ACC112 (cell line): Measurements from ENCODE around the gene NR1I2.

Source experiments
- H2AFZ ChIP-seq: fragments of 200-600 bp; sonication (generic); one replicate; pipeline ENCODE4 v1.6.0; 2017; ENCODE audit warnings: antibody characterized with exemption, low read length; ENCODE audit not compliant: unreplicated experiment
- H3K27ac ChIP-seq: fragments of 200-600 bp; sonication (generic); 2 replicates; pipeline ENCODE4 v1.5.1; 2014; ENCODE audit warnings: low read depth, mild to moderate bottlenecking, antibody characterized with exemption, low read length, moderate library complexity
- H3K27me3 ChIP-seq: fragments of 200-600 bp; sonication (generic); 2 replicates; pipeline ENCODE4 v1.6.1; 2014; ENCODE audit warnings: mild to moderate bottlenecking, antibody characterized with exemption, low read length, moderate library complexity, mixed read lengths; ENCODE audit not compliant: insufficient read depth
- H3K36me3 ChIP-seq: fragments of 200-600 bp; sonication (generic); 2 replicates; pipeline ENCODE4 v1.6.1; 2016; ENCODE audit warnings: mild to moderate bottlenecking, antibody characterized with exemption, low read length, moderate library complexity, mixed read lengths; ENCODE audit not compliant: insufficient read depth
- H3K4me1 ChIP-seq: fragments of 200-600 bp; sonication (generic); one replicate; pipeline ENCODE4 v1.6.1; 2016; ENCODE audit warnings: low read length, mixed read lengths; ENCODE audit not compliant: insufficient read depth, unreplicated experiment, control insufficient read depth
- H3K4me3 ChIP-seq: fragments of 200-600 bp; sonication (generic); 2 replicates; pipeline ENCODE4 v1.5.1; 2014; ENCODE audit warnings: mild to moderate bottlenecking, low read depth, low read length
- H3K79me2 ChIP-seq: fragments of 200-600 bp; sonication (generic); one replicate; pipeline ENCODE4 v1.6.0; 2016; ENCODE audit warnings: low read length; ENCODE audit not compliant: control insufficient read depth, unreplicated experiment, insufficient read depth

Gene NR1I2

GRCh38 chr3:119778811-119779210 is 3.1 kb upstream of the NR1I2 start:
- H3K4me1 ChIP-seq: no peaks in the 10 kb centered on the region
- no peaks in the 10 kb centered on the region for H3K36me3 ChIP-seq
- no peaks in the 10 kb centered on the region for H3K27me3 ChIP-seq
- no peak overlapping the region for H2AFZ ChIP-seq
- H3K27ac ChIP-seq: no peak overlapping the region
- no peak overlapping the region for H3K4me3 ChIP-seq
- no peaks in the 10 kb centered on the region for H3K79me2 ChIP-seq

- Histone ChIP-seq H3K36me3 (no peaks in the 10 kb centered on the region), H3K79me2 (no peaks in the 10 kb centered on the region), H3K4me1 (no peaks in the 10 kb centered on the region), H3K27me3 (no peaks in the 10 kb centered on the region), H3K27ac (no peak overlapping the region), H2AFZ (no peak overlapping the region), H3K4me3 (no peak overlapping the region)
Measured at GRCh38 chr3:119779731-119780383, 2.0 kb upstream of the NR1I2 start.

- H3K27ac ChIP-seq: no peak overlapping the region
- H3K36me3 ChIP-seq: no peaks in the 10 kb centered on the region
- H3K79me2 ChIP-seq: no peaks in the 10 kb centered on the region
- no peaks in the 10 kb centered on the region for H3K27me3 ChIP-seq
- no peak overlapping the region for H3K4me3 ChIP-seq
- no peaks in the 10 kb centered on the region for H3K4me1 ChIP-seq
- H2AFZ ChIP-seq: no peak overlapping the region
Measured at GRCh38 chr3:119782460-119782859, 559 bp downstream of the NR1I2 start.

GRCh38 chr3:119783255-119783654 is 1.4 kb downstream of the NR1I2 start:
- Histone ChIP-seq H3K4me1 (no peaks in the 10 kb centered on the region), H3K4me3 (no peak overlapping the region), H3K36me3 (no peaks in the 10 kb centered on the region), H3K79me2 (no peaks in the 10 kb centered on the region), H3K27ac (no peak overlapping the region), H3K27me3 (no peaks in the 10 kb centered on the region), H2AFZ (no peak overlapping the region)

- H3K36me3 ChIP-seq: no peaks in the 10 kb centered on the region
- no peak overlapping the region for H3K4me3 ChIP-seq
- no peak overlapping the region for H2AFZ ChIP-seq
- H3K27ac ChIP-seq: no peak overlapping the region
- no peaks in the 10 kb centered on the region for H3K4me1 ChIP-seq
- no peaks in the 10 kb centered on the region for H3K79me2 ChIP-seq
- no peaks in the 10 kb centered on the region for H3K27me3 ChIP-seq
Measured at GRCh38 chr3:119783883-119784282, 2.0 kb downstream of the NR1I2 start.

- no peak overlapping the region for H3K27ac ChIP-seq
- H3K27me3 ChIP-seq: no peaks in the 10 kb centered on the region
- H3K4me3 ChIP-seq: no peak overlapping the region
- no peaks in the 10 kb centered on the region for H3K36me3 ChIP-seq
- no peaks in the 10 kb centered on the region for H3K79me2 ChIP-seq
- no peak overlapping the region for H2AFZ ChIP-seq
- H3K4me1 ChIP-seq: no peaks in the 10 kb centered on the region
Measured at GRCh38 chr3:119786409-119786808, 4.5 kb downstream of the NR1I2 start.

GRCh38 chr3:119790369-119790768 is 8.5 kb downstream of the NR1I2 start:
- Histone ChIP-seq H3K27ac (no peak overlapping the region), H2AFZ (no peak overlapping the region), H3K4me1 (peaks cover 5% of the 10 kb centered on the region), H3K36me3 (no peaks in the 10 kb centered on the region), H3K4me3 (no peak overlapping the region), H3K27me3 (no peaks in the 10 kb centered on the region), H3K79me2 (no peaks in the 10 kb centered on the region)

- Histone ChIP-seq H3K4me1 (peaks cover 9% of the 10 kb centered on the region), H3K27me3 (no peaks in the 10 kb centered on the region), H3K27ac (no peak overlapping the region), H3K79me2 (no peaks in the 10 kb centered on the region), H3K36me3 (no peaks in the 10 kb centered on the region), H3K4me3 (no peak overlapping the region), H2AFZ (no peak overlapping the region)
Measured at GRCh38 chr3:119792270-119792669, 10.4 kb downstream of the NR1I2 start.

GRCh38 chr3:119794401-119794800 is 12.5 kb downstream of the NR1I2 start:
- Histone ChIP-seq H3K4me3 (no peak overlapping the region), H3K27ac (no peak overlapping the region), H3K36me3 (no peaks in the 10 kb centered on the region), H2AFZ (no peak overlapping the region), H3K27me3 (no peaks in the 10 kb centered on the region), H3K4me1 (peaks cover 9% of the 10 kb centered on the region), H3K79me2 (no peaks in the 10 kb centered on the region)

GRCh38 chr3:119794971-119795612 is 13.2 kb downstream of the NR1I2 start:
- no peak overlapping the region for H2AFZ ChIP-seq
- H3K4me3 ChIP-seq: no peak overlapping the region
- H3K4me1 ChIP-seq: peaks cover 9% of the 10 kb centered on the region
- H3K27ac ChIP-seq: no peak overlapping the region
- no peaks in the 10 kb centered on the region for H3K27me3 ChIP-seq
- no peaks in the 10 kb centered on the region for H3K79me2 ChIP-seq
- no peaks in the 10 kb centered on the region for H3K36me3 ChIP-seq

GRCh38 chr3:119795849-119796248 is 13.9 kb downstream of the NR1I2 start:
- Histone ChIP-seq H3K4me3 (no peak overlapping the region), H3K27ac (no peak overlapping the region), H3K79me2 (no peaks in the 10 kb centered on the region), H2AFZ (no peak overlapping the region), H3K27me3 (no peaks in the 10 kb centered on the region), H3K36me3 (no peaks in the 10 kb centered on the region), H3K4me1 (peaks cover 9% of the 10 kb centered on the region)
